Renal cortex interstitium (tissue), 11 donors: ENCODE results near the gene CCDC183. TPM values are rescaled to one million over a fixed set of nuclear protein-coding genes. Genes with fewer than 3 reads are reported as not detected.
"Not testable (repeated sequence)": the region's sequence is repeated elsewhere in the genome, so short reads cannot be mapped to it uniquely, and the experiment has no call there.

Experiments used
- DNase-seq, 11 donors: peaks; one replicate each; pipeline ENCODE4 v3.0.0-alpha.2; 2013; ENCODE audit warnings: low read depth in 9 of 11, low spot score in 4 of 11; ENCODE audit errors: extremely low read depth in 1 of 11
- polyA plus RNA-seq, 3 donors: library from polyadenylated mRNA; unstranded; fragments of 120-200 nt; gene quantifications; one replicate each; pipeline ENCODE4 v1.2.1, GENCODE V29; 2013; ENCODE audit not compliant: insufficient read length in 3 of 3

CCDC183 gene
- polyA plus RNA-seq, 3 donors = 3.1 to 7.4 (median 5.8) TPM

- DNase-seq = no peak
Measured at GRCh38 chr9:136777359-136777758, 18.8 kb upstream of the CCDC183 start.

- no peak for DNase-seq
Measured at GRCh38 chr9:136779808-136780207, 16.3 kb upstream of the CCDC183 start.

DNA sequence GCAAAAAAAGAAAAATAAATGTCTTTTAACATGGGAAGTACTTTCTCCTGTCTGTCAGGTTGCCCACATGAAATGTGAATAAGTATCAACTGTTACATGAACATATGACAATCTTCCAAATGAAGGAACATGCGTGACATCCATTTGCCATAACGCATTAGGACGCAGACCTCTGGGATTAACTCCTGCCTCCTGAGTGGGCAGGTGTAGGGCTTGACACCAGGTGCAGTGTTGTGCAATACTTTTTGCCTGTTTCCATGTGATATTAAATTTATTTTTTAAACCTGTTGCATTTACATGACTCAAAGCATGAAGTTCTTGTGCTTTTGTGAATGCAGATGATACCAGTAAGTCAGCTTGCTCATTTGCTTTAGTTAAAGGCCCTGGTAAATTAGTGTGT lies 13.7 kb upstream of the CCDC183 start:
- no peak for DNase-seq

GRCh38 chr9:136784249-136784996 lies 11.7 kb upstream of the CCDC183 start:
- DNase-seq = no peak

GRCh38 chr9:136784997-136785361 lies 11.2 kb upstream of the CCDC183 start:
- DNase-seq = no peak

GRCh38 chr9:136785565-136786355 lies 10.4 kb upstream of the CCDC183 start:
- DNase-seq = not testable (repeated sequence)

DNA sequence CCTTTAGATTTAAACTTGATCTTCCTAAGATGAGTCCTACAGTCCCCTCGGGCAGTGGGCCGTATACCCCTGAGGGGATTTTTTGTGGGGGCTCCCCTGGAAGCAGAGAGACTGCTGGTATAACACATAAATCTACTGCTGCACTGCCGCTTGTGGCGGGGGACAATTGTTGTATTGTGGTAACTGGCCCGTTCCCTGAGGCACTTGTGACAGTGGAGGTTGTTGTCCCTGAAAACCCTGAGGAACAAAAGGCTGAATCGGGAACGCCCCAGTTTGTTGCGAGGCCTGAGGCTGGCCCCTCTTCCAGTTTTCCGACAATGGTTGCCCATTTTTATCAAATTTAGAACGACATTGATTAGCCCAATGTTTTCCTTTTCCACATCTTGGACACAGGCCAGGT lies 9.7 kb upstream of the CCDC183 start:
- DNase-seq = no peak

GRCh38 chr9:136786983-136787382 lies 9.2 kb upstream of the CCDC183 start:
- not testable (repeated sequence) for DNase-seq

DNA sequence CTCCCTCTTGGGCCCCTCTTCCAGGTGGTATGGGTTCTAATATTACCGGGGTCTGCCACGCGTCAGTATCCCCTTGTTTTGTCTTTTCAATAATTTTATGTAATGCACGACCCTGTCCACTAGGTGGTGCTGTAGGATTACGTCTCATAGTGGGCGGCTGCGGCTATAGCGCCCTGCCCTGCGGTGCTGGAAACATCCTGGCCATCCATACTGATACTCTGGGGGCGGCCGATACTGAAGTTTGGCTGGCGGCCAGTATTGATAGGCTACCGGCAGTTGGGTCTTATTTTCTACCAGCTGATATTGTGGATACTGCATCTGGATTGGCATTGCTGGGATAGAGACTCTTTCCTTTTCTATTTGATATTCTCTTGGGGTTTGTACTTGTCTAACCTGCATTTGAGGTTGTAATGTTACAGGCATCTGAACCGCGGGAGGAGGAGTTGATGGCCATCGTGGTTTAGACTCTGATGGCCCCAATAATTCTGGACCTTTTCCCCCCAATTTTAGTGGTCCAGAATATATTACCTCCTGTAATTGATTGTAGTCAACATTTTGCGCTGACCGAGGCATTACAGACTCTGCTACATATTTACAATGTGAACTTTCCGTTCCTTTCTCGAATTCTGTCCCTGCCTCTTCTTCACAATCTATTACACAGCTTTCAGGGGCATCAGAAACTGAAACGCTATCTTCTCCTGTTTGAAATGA lies 8.3 kb upstream of the CCDC183 start:
- peak in 3 of 11 donors; percentile 59 to 74 (median 63) for DNase-seq

DNA sequence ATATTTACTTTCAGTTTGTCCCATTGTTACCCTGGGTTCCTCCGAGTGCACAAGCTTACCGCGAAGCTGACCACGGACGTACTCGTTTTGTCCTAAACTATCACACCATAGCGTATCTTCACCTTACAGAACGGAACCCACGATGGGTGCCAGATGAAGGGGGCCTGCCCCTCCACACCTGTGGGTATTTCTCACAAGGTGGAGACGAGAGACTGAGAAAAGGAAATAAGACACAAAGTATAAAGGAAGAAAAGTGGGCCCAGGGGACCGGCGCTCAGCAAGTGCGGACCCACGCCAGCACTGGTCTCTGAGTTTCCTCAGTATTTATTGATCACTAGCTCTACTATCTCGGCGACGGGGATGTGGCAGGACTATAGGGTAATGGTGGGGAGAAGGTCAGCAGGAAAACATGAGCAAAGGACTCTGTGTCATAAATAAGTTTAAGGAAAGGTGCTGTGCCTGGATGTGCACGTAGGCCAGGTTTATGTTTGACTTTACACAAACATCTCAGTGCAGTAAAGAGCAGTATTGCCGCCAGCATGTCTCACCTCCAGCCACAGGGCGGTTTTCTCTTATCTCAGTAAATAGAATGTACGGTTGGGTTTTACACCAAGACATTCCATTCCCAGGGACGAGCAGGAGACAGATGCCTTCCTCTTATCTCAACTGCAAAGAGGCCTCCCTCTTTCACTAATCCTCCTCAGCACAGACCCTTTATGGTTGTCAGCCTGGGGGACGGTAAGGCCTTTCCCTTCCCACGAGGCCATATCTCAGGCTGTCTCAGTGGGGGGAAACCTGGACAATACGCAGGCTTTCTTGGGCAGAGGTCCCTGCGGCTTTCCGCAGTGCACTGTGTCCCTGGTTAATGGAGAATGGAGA lies 7.3 kb upstream of the CCDC183 start:
- DNase-seq = not testable (repeated sequence)

GRCh38 chr9:136789523-136789937 lies 6.6 kb upstream of the CCDC183 start:
- DNase-seq = no peak

GRCh38 chr9:136790640-136791515 lies 5.3 kb upstream of the CCDC183 start, which contains the start of gene TMEM141:
TSS of gene TMEM141 (plus strand) at chr9:136791344. CDS start at chr9:136791371, 27 bp downstream.
- peak; percentile 95 to 99 (median 98) for DNase-seq

DNA sequence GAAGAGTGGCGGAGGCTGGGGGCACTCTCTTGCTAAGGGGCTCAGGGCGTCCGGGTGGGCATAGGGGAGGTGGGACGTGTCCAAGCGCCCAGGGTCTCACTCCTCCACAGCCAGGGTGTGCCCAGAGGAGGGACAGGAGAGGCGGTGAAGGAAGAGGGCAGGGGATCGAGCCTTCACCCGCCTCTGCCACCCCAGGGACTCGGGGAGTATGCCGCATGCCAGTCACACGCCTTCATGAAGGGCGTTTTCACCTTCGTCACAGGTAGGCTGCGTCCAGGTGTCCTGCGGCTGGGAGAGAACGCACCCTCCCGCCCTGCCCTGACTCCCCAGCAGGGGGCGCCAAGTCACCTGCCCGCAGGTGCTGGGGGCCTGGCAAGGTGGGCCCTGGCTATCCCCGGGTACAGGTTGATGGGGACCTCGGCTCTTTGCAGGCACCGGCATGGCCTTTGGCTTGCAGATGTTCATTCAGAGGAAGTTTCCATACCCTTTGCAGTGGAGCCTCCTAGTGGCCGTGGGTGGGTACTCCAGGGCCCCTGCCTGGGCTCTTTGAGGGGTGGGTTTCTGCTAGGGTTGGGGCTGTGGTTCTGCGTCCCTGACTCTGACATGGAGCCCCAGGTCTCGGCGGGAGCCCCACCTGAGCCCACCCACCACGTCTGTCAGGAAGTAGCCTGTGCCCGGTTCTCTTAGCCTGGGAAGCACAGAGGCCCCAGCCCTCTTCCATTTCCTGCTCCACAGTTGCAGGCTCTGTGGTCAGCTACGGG lies 4.4 kb upstream of the CCDC183 start:
- no peak for DNase-seq

- no peak for DNase-seq
Measured at GRCh38 chr9:136792321-136793085, 3.6 kb upstream of the CCDC183 start.

DNA sequence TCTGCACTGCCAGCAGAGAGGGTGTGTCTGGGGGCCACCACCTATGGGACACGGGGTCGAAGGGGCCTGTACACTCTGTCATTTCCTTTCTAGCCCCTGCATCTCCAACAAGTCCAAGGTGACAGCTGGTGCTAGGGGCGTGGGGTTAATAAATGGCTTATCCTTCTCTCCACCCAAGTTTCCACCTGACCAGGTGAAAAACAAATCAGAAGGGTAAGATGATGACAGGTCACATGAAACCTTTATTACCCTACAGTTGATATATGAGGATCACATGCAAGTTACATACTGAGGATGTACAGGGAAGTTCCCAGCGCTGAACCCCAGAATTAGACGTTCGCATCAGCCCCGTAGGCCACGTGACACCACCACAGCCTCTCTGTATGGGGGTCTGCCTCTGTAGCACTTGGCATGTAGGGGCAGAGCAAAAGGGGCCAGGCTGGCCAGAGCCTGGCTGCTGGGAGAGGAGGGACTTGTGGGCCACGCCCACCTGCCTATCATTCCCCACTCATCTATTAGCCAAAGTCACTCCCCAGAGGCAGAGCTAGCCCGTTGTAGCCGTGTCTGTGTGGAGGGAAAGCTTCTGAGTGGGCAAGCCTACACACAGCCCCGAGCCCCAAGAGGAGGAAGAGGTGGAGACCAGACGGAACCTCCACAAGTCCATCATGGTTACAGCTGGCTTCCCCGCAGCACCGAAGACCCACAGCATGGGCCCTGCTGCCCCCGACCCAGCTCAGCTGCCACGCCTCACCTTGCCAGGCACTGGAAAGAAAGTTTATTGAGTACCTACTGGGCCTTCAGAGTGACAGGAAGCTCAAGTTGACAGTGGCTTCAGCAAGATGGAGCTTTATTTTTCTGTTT lies 2.8 kb upstream of the CCDC183 start:
- DNase-seq = no peak
